Measurements from ENCODE around the gene TAP2.

- no peak for TF ChIP-seq CTCF (conservative IDR thresholded peaks at IDR 0.05; ENCODE audit: low read depth in 2 of 2)
- no peak for TF ChIP-seq EZH2 (IDR thresholded peaks at IDR 0.05; ENCODE audit: low read depth, unreplicated experiment)
- TF ChIP-seq REST (IDR thresholded peaks at IDR 0.05; ENCODE audit: unreplicated experiment), result no peak
- no peak for TF ChIP-seq POLR2AphosphoS5 (IDR thresholded peaks at IDR 0.05; ENCODE audit: low read depth)
- no peak for TF ChIP-seq STAT1 (IDR thresholded peaks at IDR 0.05; ENCODE audit: unreplicated experiment)
Observed at GRCh38 chr6:32829495-32829894, 9.0 kb downstream of the TAP2 start.

Measured in GM23338 (cell line).